ENCODE measurements around the gene MCFD2. TPM values are rescaled to one million over a fixed set of nuclear protein-coding genes. Genes with fewer than 3 reads are reported as not detected.

Gene MCFD2
- 37.4 TPM for polyA plus RNA-seq (ENCODE audit: insufficient read length)

- DNase-seq: no peak
Observed at GRCh38 chr2:46915281-46915810, at the start of gene MCFD2. TSS of gene MCFD2 (minus strand) at chr2:46915806. CDS start at chr2:46909171, 6,635 bp downstream.

- no peak for DNase-seq
Observed at GRCh38 chr2:46964835-46965560, 49.4 kb upstream of the MCFD2 start.

- no peak for DNase-seq
Observed at GRCh38 chr2:46963941-46964673, 48.5 kb upstream of the MCFD2 start.

GRCh38 chr2:46963210-46963609 is 47.6 kb upstream of the MCFD2 start:
- no peak for DNase-seq

GRCh38 chr2:46962751-46963150 is 47.1 kb upstream of the MCFD2 start:
- DNase-seq: no peak

- DNase-seq: no peak
Observed at GRCh38 chr2:46960618-46961017, 45.0 kb upstream of the MCFD2 start.

- no peak for DNase-seq
Observed at GRCh38 chr2:46958431-46959017, 42.9 kb upstream of the MCFD2 start.

- no peak for DNase-seq
Observed at GRCh38 chr2:46956981-46957531, 41.5 kb upstream of the MCFD2 start.

- no peak for DNase-seq
Observed at GRCh38 chr2:46955764-46956163, 40.2 kb upstream of the MCFD2 start.

GRCh38 chr2:46954951-46955571 is 39.5 kb upstream of the MCFD2 start:
- DNase-seq: no peak

- DNase-seq: no peak
Observed at GRCh38 chr2:46952171-46952570, 36.6 kb upstream of the MCFD2 start.

GRCh38 chr2:46951290-46952064 is 35.9 kb upstream of the MCFD2 start:
- no peak for DNase-seq

GRCh38 chr2:46950314-46950713 is 34.7 kb upstream of the MCFD2 start:
- no peak for DNase-seq

- no peak for DNase-seq
Observed at GRCh38 chr2:46947841-46948240, 32.2 kb upstream of the MCFD2 start.

- DNase-seq: no peak
Observed at GRCh38 chr2:46945671-46946070, 30.1 kb upstream of the MCFD2 start.

- no peak for DNase-seq
Observed at GRCh38 chr2:46943881-46944798, 28.5 kb upstream of the MCFD2 start.

GRCh38 chr2:46942891-46943626 is 27.5 kb upstream of the MCFD2 start:
- DNase-seq: no peak

- DNase-seq: peak; percentile 26
Observed at GRCh38 chr2:46942143-46942526, 26.5 kb upstream of the MCFD2 start.

- DNase-seq: no peak
Observed at GRCh38 chr2:46939626-46940359, 24.2 kb upstream of the MCFD2 start.

Measured in hindlimb muscle (tissue), 1 donor.